GM23338 (cell line): Measurements from ENCODE around the gene FAM53A. TPM values are rescaled to one million over a fixed set of nuclear protein-coding genes. Genes with fewer than 3 reads are reported as not detected.

ENCODE experiments used
- ATAC-seq: fragments of 200-7000 bp; cut with Tn5 transposase; 3 replicates; pipeline ENCODE4 v1.9.1; 2020
- DNase-seq: peaks from one replicate; pipeline ENCODE4 v3.0.0-alpha.2; 2015; ENCODE audit warnings: low spot score
- H2AFZ ChIP-seq: fragments of 200-600 bp; sonication (generic); 2 replicates; pipeline ENCODE4 v1.8.0; 2016; ENCODE audit warnings: antibody characterized with exemption, mild to moderate bottlenecking, moderate library complexity
- H3F3A ChIP-seq: fragments of 200-600 bp; sonication (generic); replicated peaks from 2 replicates; pipeline ENCODE4 v1.8.0; 2017; ENCODE audit warnings: antibody characterized with exemption, mixed run types, low read depth
- H3K27ac ChIP-seq: fragments of 200-600 bp; sonication (generic); 2 replicates; pipeline ENCODE4 v1.6.1; 2016; ENCODE audit warnings: low read depth
- H3K27me3 ChIP-seq: fragments of 200-600 bp; sonication (generic); 2 replicates; pipeline ENCODE4 v1.8.0; 2016; ENCODE audit warnings: mild to moderate bottlenecking, mixed run types, moderate library complexity; ENCODE audit not compliant: insufficient read depth
- H3K36me3 ChIP-seq: fragments of 200-600 bp; sonication (generic); 2 replicates; pipeline ENCODE4 v1.8.0; 2016; ENCODE audit warnings: mild to moderate bottlenecking; ENCODE audit not compliant: insufficient read depth
- H3K4me1 ChIP-seq: fragments of 200-600 bp; sonication (generic); 2 replicates; pipeline ENCODE4 v1.8.0; 2016; ENCODE audit warnings: mild to moderate bottlenecking, moderate library complexity; ENCODE audit not compliant: insufficient read depth
- H3K4me2 ChIP-seq: fragments of 200-600 bp; sonication (generic); 2 replicates; pipeline ENCODE4 v1.7.1; 2017; ENCODE audit warnings: mixed run types
- H3K4me3 ChIP-seq: fragments of 200-600 bp; sonication (generic); 2 replicates; pipeline ENCODE4 v1.6.1; 2016; ENCODE audit warnings: mixed run types
- H3K79me2 ChIP-seq: fragments of 200-600 bp; sonication (generic); replicated peaks from 2 replicates; pipeline ENCODE4 v1.8.0; 2017; ENCODE audit warnings: mild to moderate bottlenecking; ENCODE audit not compliant: insufficient read depth
- H3K9me2 ChIP-seq: fragments of 200-600 bp; sonication (generic); 2 replicates; pipeline ENCODE4 v1.8.0; 2017; ENCODE audit not compliant: insufficient read depth
- H4K20me1 ChIP-seq: fragments of 200-600 bp; sonication (generic); replicated peaks from 2 replicates; pipeline ENCODE4 v1.8.0; 2017; ENCODE audit warnings: mild to moderate bottlenecking; ENCODE audit not compliant: insufficient read depth
- H3K27ac Mint-ChIP-seq: 2 replicates; pipeline ENCODE4 v1.8.0; 2020; ENCODE audit warnings: inconsistent platforms, mild to moderate bottlenecking, moderate library complexity, mixed read lengths
- H3K27me3 Mint-ChIP-seq: 3 replicates; pipeline ENCODE4 v1.8.0; 2022; ENCODE audit warnings: low read depth, mild to moderate bottlenecking, moderate library complexity, mixed read lengths, inconsistent platforms; ENCODE audit not compliant: insufficient read depth, poor library complexity
- H3K36me3 Mint-ChIP-seq: 3 replicates; pipeline ENCODE4 v1.8.0; 2021; ENCODE audit warnings: low read depth, mild to moderate bottlenecking, inconsistent platforms, moderate library complexity, mixed read lengths
- H3K4me1 Mint-ChIP-seq: 3 replicates; pipeline ENCODE4 v1.8.0; 2020; ENCODE audit warnings: mild to moderate bottlenecking, inconsistent platforms, mixed read lengths
- H3K4me3 Mint-ChIP-seq: 3 replicates; pipeline ENCODE4 v1.8.0; 2021; ENCODE audit warnings: moderate library complexity, mild to moderate bottlenecking, inconsistent platforms, mixed read lengths
- H3K9me3 Mint-ChIP-seq: 3 replicates; pipeline ENCODE4 v1.8.0; 2020; ENCODE audit warnings: moderate library complexity, mild to moderate bottlenecking, inconsistent platforms, mixed read lengths
- EZH2 ChIP-seq: fragments of 200-600 bp; sonication (generic); IDR thresholded peaks from one replicate; pipeline ENCODE4 v1.8.0; 2017; ENCODE audit warnings: antibody characterized with exemption, mild to moderate bottlenecking, low read depth; ENCODE audit not compliant: unreplicated experiment
- EZH2phosphoT487 ChIP-seq: fragments of 200-600 bp; sonication (generic); IDR thresholded peaks from one replicate; pipeline ENCODE4 v1.8.1; 2018; ENCODE audit warnings: antibody characterized with exemption; ENCODE audit not compliant: unreplicated experiment
- POLR2AphosphoS5 ChIP-seq: IDR thresholded peaks from 2 replicates; pipeline ENCODE4 v1.6.1; 2016; ENCODE audit warnings: antibody characterized with exemption, low read depth
- polyA plus RNA-seq: library from polyadenylated mRNA; unstranded; fragments of >200 nt; fragmentation: Nextera tagmentation; extraction: Ambion mirVana; gene quantifications from 2 replicates; pipeline ENCODE4 v1.2.1, GENCODE V29; 2016
- total RNA-seq: library from RNA; depleted of rRNA; stranded (reverse); fragments of >200 nt; shearing (Covaris generic); gene quantifications from 2 replicates; pipeline ENCODE4 v1.2.3, GENCODE V29; 2014
- TF ChIP-seq, protein P1 (sequence below): IDR thresholded peaks from 2 replicates; pipeline ENCODE4 v1.6.1; 2016; ENCODE audit warnings: antibody characterized with exemption
- TF ChIP-seq, protein P2 (sequence below): fragments of 250-450 bp; sonication (Bioruptor Pico); IDR thresholded peaks from 2 replicates; pipeline ENCODE4 v1.5.0; 2020; ENCODE audit warnings: mild to moderate bottlenecking, moderate library complexity

The FAM53A gene
- total and polyA plus RNA-seq, 2 experiments from 2014 or later: 1.1 to 3.1 TPM

DNA sequence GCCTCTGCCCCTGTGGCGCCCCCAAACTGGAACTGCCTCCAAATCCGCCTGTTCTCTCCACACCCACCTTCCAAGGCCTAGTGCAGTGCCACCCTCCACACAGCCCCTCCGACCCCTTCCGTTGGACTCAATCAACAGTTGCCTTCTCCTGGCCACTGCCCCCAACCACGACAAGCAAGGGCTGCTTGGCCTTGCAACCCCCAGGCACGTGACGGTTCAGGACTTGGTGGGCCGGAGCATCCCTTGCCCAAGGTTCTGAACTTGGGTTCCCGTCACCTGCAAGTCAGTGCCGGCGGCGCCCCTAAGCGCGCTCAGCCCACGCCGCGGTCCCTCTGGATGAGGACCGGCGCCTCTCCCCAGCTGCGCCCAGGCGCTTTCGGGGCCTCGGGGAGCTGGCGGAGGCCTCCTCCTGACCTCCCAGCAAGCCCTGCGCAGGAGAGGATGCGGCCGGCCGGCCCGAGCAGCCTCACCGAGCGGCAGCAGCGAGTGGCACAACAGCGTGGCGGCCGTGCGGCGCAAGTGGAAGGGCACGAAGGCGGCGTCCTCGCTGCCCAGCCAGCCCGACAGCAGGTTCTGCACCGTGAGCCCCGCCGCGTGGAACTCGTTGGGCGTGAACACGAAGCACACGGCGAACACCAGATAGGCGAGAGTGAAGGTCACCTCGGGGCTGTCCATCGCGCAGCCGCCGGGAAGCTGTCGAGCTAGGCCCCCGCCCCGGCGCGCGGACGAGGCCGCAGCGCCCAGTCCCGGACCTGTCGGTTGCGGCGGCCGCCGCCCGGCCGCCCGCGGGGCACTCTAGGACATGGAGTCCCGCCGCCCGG, 36.3 kb upstream of the FAM53A start:
- peak overlapping the region; percentile 90 for H3K4me3 Mint-ChIP-seq
- Histone ChIP-seq H3K4me1 (peaks cover 12% of the 10 kb centered on the region; the same call in 1 of the 2 replicates), H4K20me1 (peaks cover 26% of the 10 kb centered on the region), H3K79me2 (peaks cover 42% of the 10 kb centered on the region), H3F3A (peaks cover 15% of the 10 kb centered on the region), H3K27ac (peak overlapping the region; percentile 59; the same call in 1 of the 2 replicates), H2AFZ (0 out of 2 replicates have a peak overlapping the region, but pooled peaks have one; percentile 78), H3K4me3 (peak overlapping the region; percentile 87), H3K9me2 (no peaks in the 10 kb centered on the region), H3K27me3 (no peaks in the 10 kb centered on the region), H3K36me3 (peaks cover 16% of the 10 kb centered on the region), H3K4me2 (peak overlapping the region; percentile 94)
- TF ChIP-seq, protein P1, sequence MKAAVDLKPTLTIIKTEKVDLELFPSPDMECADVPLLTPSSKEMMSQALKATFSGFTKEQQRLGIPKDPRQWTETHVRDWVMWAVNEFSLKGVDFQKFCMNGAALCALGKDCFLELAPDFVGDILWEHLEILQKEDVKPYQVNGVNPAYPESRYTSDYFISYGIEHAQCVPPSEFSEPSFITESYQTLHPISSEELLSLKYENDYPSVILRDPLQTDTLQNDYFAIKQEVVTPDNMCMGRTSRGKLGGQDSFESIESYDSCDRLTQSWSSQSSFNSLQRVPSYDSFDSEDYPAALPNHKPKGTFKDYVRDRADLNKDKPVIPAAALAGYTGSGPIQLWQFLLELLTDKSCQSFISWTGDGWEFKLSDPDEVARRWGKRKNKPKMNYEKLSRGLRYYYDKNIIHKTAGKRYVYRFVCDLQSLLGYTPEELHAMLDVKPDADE: no peak
- TF ChIP-seq POLR2AphosphoS5: peak; percentile 65
- TF ChIP-seq EZH2: no peak
- no peak for TF ChIP-seq EZH2phosphoT487
- TF ChIP-seq, protein P2, sequence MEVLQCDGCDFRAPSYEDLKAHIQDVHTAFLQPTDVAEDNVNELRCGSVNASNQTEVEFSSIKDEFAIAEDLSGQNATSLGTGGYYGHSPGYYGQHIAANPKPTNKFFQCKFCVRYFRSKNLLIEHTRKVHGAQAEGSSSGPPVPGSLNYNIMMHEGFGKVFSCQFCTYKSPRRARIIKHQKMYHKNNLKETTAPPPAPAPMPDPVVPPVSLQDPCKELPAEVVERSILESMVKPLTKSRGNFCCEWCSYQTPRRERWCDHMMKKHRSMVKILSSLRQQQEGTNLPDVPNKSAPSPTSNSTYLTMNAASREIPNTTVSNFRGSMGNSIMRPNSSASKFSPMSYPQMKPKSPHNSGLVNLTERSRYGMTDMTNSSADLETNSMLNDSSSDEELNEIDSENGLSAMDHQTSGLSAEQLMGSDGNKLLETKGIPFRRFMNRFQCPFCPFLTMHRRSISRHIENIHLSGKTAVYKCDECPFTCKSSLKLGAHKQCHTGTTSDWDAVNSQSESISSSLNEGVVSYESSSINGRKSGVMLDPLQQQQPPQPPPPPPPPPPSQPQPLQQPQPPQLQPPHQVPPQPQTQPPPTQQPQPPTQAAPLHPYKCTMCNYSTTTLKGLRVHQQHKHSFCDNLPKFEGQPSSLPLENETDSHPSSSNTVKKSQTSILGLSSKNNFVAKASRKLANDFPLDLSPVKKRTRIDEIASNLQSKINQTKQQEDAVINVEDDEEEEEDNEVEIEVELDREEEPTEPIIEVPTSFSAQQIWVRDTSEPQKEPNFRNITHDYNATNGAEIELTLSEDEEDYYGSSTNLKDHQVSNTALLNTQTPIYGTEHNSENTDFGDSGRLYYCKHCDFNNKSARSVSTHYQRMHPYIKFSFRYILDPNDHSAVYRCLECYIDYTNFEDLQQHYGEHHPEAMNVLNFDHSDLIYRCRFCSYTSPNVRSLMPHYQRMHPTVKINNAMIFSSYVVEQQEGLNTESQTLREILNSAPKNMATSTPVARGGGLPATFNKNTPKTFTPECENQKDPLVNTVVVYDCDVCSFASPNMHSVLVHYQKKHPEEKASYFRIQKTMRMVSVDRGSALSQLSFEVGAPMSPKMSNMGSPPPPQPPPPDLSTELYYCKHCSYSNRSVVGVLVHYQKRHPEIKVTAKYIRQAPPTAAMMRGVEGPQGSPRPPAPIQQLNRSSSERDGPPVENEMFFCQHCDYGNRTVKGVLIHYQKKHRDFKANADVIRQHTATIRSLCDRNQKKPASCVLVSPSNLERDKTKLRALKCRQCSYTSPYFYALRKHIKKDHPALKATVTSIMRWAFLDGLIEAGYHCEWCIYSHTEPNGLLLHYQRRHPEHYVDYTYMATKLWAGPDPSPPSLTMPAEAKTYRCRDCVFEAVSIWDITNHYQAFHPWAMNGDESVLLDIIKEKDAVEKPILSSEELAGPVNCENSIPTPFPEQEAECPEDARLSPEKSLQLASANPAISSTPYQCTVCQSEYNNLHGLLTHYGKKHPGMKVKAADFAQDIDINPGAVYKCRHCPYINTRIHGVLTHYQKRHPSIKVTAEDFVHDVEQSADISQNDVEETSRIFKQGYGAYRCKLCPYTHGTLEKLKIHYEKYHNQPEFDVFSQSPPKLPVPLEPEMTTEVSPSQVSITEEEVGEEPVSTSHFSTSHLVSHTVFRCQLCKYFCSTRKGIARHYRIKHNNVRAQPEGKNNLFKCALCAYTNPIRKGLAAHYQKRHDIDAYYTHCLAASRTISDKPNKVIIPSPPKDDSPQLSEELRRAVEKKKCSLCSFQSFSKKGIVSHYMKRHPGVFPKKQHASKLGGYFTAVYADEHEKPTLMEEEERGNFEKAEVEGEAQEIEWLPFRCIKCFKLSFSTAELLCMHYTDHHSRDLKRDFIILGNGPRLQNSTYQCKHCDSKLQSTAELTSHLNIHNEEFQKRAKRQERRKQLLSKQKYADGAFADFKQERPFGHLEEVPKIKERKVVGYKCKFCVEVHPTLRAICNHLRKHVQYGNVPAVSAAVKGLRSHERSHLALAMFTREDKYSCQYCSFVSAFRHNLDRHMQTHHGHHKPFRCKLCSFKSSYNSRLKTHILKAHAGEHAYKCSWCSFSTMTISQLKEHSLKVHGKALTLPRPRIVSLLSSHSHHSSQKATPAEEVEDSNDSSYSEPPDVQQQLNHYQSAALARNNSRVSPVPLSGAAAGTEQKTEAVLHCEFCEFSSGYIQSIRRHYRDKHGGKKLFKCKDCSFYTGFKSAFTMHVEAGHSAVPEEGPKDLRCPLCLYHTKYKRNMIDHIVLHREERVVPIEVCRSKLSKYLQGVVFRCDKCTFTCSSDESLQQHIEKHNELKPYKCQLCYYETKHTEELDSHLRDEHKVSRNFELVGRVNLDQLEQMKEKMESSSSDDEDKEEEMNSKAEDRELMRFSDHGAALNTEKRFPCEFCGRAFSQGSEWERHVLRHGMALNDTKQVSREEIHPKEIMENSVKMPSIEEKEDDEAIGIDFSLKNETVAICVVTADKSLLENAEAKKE (CRISPR knock-in tag): no peak
- peak; percentile 54 for DNase-seq
- H3K9me3 Mint-ChIP-seq: no peaks in the 10 kb centered on the region; the same call in 2 of the 3 replicates
- H3K27me3 Mint-ChIP-seq: peaks cover 16% of the 10 kb centered on the region
- H3K27ac Mint-ChIP-seq: peak overlapping the region; percentile 80; the same call in 1 of the 2 replicates
- peak; percentile 38 for ATAC-seq
- peaks cover 37% of the 10 kb centered on the region for H3K36me3 Mint-ChIP-seq
- peaks cover 18% of the 10 kb centered on the region for H3K4me1 Mint-ChIP-seq
